ENCODE results near the gene NOL4L.

- TF ChIP-seq, protein P1, sequence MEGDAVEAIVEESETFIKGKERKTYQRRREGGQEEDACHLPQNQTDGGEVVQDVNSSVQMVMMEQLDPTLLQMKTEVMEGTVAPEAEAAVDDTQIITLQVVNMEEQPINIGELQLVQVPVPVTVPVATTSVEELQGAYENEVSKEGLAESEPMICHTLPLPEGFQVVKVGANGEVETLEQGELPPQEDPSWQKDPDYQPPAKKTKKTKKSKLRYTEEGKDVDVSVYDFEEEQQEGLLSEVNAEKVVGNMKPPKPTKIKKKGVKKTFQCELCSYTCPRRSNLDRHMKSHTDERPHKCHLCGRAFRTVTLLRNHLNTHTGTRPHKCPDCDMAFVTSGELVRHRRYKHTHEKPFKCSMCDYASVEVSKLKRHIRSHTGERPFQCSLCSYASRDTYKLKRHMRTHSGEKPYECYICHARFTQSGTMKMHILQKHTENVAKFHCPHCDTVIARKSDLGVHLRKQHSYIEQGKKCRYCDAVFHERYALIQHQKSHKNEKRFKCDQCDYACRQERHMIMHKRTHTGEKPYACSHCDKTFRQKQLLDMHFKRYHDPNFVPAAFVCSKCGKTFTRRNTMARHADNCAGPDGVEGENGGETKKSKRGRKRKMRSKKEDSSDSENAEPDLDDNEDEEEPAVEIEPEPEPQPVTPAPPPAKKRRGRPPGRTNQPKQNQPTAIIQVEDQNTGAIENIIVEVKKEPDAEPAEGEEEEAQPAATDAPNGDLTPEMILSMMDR (IDR thresholded peaks at IDR 0.05), result no peak
- TF ChIP-seq POLR2A (IDR thresholded peaks at IDR 0.05), result no peak
Observed at GRCh38 chr20:32543570-32544259, 41.4 kb downstream of the NOL4L start.

Measured in thyroid gland (tissue), 4 donors.